GM12878 (cell line): Measurements from ENCODE around the gene SKIC8. TPM values are rescaled to one million over a fixed set of nuclear protein-coding genes. Genes with fewer than 3 reads are reported as not detected.

Experiments used
- ATAC-seq: fragments of 200-7000 bp; cut with Tn5 transposase; 3 replicates; pipeline ENCODE4 v1.9.1; 2020; ENCODE audit warnings: mild to moderate bottlenecking, moderate library complexity
- BruUV-seq: library from RNA; stranded (reverse); fragments of 400-500 nt; replicated peaks from 2 replicates; lab custom pipeline; 2021; lab: Mats Ljungman, UMichigan
- CTCF ChIA-PET: fragments of 300-600 bp; sonication (Branson Sonifier 250); formaldehyde crosslinking; extraction: SDS; loops from one replicate; lab custom pipeline; 2021; ENCODE audit warnings: inconsistent platforms; lab: Yijun Ruan, JAX
- POLR2A ChIA-PET: fragments of 350-600 bp; formaldehyde crosslinking; extraction: SDS; loops from one replicate; lab custom pipeline; 2021; ENCODE audit warnings: inconsistent platforms; lab: Charles Lee
- RAD21 ChIA-PET: fragments of 300-600 bp; sonication (Branson Sonifier 250); formaldehyde crosslinking; loops from one replicate; lab custom pipeline; 2023; ENCODE audit warnings: antibody characterized with exemption; ENCODE audit not compliant: unreplicated experiment; lab: Charles Lee
- SMC1A ChIA-PET: fragments of 300-600 bp; sonication (Branson Sonifier 250); formaldehyde crosslinking; loops from one replicate; lab custom pipeline; 2023; ENCODE audit not compliant: unreplicated experiment, uncharacterized antibody; lab: Charles Lee
- DNase-seq: peaks from one replicate; pipeline ENCODE4 v3.0.0-alpha.2; 2011; ENCODE audit warnings: low read depth, low spot score
- FAIRE-seq: peaks from 3 replicates; lab custom pipeline; 2011; peaks lifted over from hg19 to GRCh38; lab: Jason Lieb, UNC
- H2AFZ ChIP-seq: 2 replicates; pipeline ENCODE4 v1.6.0; 2011; ENCODE audit warnings: low read depth, low read length, control low read depth; ENCODE audit not compliant: control insufficient read depth
- H3K27ac ChIP-seq: 2 replicates; pipeline ENCODE4 v1.5.1; 2011; ENCODE audit warnings: control low read depth; ENCODE audit not compliant: control insufficient read depth, insufficient read depth
- H3K27me3 ChIP-seq, 2 experiments: replicated peaks in 1 of 2; 2 replicates each; pipeline versions ENCODE4 v1.6.0 to v1.6.1; 2011; ENCODE audit warnings: low read length in 1 of 2; ENCODE audit not compliant: control insufficient read depth in 2 of 2, insufficient read depth in 2 of 2
- H3K36me3 ChIP-seq, 2 experiments: 2 replicates each; pipeline ENCODE4 v1.5.1; 2011; ENCODE audit warnings: low read length in 1 of 2; ENCODE audit not compliant: control insufficient read depth in 2 of 2, insufficient read depth in 2 of 2
- H3K4me1 ChIP-seq: 2 replicates; pipeline ENCODE4 v1.6.1; 2011; ENCODE audit warnings: mild to moderate bottlenecking, low read length, moderate library complexity, mixed read lengths; ENCODE audit not compliant: control insufficient read depth, insufficient read depth
- H3K4me2 ChIP-seq: 2 replicates; pipeline ENCODE4 v1.6.0; 2011; ENCODE audit warnings: control low read depth; ENCODE audit not compliant: control insufficient read depth, insufficient read depth
- H3K4me3 ChIP-seq: fragments of 200-600 bp; sonication (generic); 2 replicates; pipeline ENCODE4 v1.5.1; 2016
- H3K79me2 ChIP-seq: 2 replicates; pipeline ENCODE4 v1.6.0; 2011; ENCODE audit warnings: low read length; ENCODE audit not compliant: control insufficient read depth, insufficient read depth
- H3K9ac ChIP-seq: 2 replicates; pipeline ENCODE4 v1.8.0; 2011; ENCODE audit warnings: low read length, control low read depth, mixed read lengths; ENCODE audit not compliant: control insufficient read depth, insufficient read depth
- H3K9me3 ChIP-seq: replicated peaks from 3 replicates; pipeline ENCODE4 v1.5.1; 2011; ENCODE audit warnings: mild to moderate bottlenecking, low read length; ENCODE audit not compliant: control insufficient read depth, insufficient read depth
- H4K20me1 ChIP-seq: 2 replicates; pipeline ENCODE4 v1.6.0; 2011; ENCODE audit not compliant: control insufficient read depth, insufficient read depth
- KAT2A ChIP-seq: conservative IDR thresholded peaks from 2 replicates; pipeline ENCODE4 v1.6.1; 2011; ENCODE audit warnings: low read depth, low read length; ENCODE audit not compliant: control insufficient read depth
- MYC ChIP-seq: IDR thresholded peaks from 2 replicates; pipeline ENCODE4 v1.6.1; 2011; ENCODE audit warnings: mild to moderate bottlenecking, low read length, moderate library complexity, inconsistent platforms; ENCODE audit not compliant: insufficient read depth, insufficient replicate concordance, insufficient read length, severe bottlenecking
- STAT3 ChIP-seq: IDR thresholded peaks from 2 replicates; pipeline ENCODE4 v1.6.1; 2011; ENCODE audit warnings: low read depth, low read length, improper control_type of control experiment
- YBX1 ChIP-seq: fragments of 450-650 bp; IDR thresholded peaks from 2 replicates; pipeline ENCODE4 v1.6.1; 2016; ENCODE audit warnings: antibody characterized with exemption
- WGBS: methylation state at CpG from one replicate; pipeline ENCODE4 v1.1.6; 2016; ENCODE audit warnings: low lambda C conversion rate; ENCODE audit not compliant: insufficient replicate concordance, insufficient coverage; ENCODE audit errors: missing lambda C conversion rate; 5-methylcytosine and 5-hydroxymethylcytosine counted together
- in situ Hi-C: fragments of 300-500 bp; cut with MboI; formaldehyde crosslinking; loops from 9 replicates; pipeline ENCODE4 v1.14.3; 2018; ENCODE audit warnings: mixed read lengths
- intact Hi-C: fragments of 100-400 bp; cut with micrococcal nuclease; formaldehyde crosslinking; loops from one replicate; pipeline ENCODE4 v1.14.2; 2022; ENCODE audit not compliant: unreplicated experiment
- polyA plus RNA-seq, 11 experiments: library from polyadenylated mRNA; depleted of rRNA in 4 of 11; unstranded in 6 of 11; stranded (reverse) in 5 of 11; fragments of >200 nt; fragmentation: Nextera tagmentation in 4 of 11; fragmentation: Illumina TruSeq in 1 of 11; extraction: Ambion mirVana in 4 of 11; extraction: Trizol in 1 of 11; gene quantifications; 1 replicate in 1 of 11; 2 replicates in 10 of 11; pipeline versions ENCODE4 v1.2.1 to v1.2.3, GENCODE V29; 2011 to 2016; ENCODE audit warnings: inconsistent platforms in 2 of 11, missing spikeins in 2 of 11, low read depth in 1 of 11
- total RNA-seq, 4 experiments: library from RNA; depleted of rRNA in 3 of 4; stranded (reverse); fragments of >200 nt in 3 of 4; fragmentation: Illumina TruSeq in 1 of 4; extraction: Trizol in 1 of 4; gene quantifications; 2 replicates each; pipeline versions ENCODE4 v1.2.1 to v1.2.3, GENCODE V29; 2013 to 2021
- TF ChIP-seq, protein P1 (sequence below): fragments of 150-350 bp; IDR thresholded peaks from 2 replicates; pipeline ENCODE4 v1.6.1; 2016; ENCODE audit warnings: low read depth, low read length
- TF ChIP-seq, protein P2 (sequence below): fragments of 450-650 bp; IDR thresholded peaks from 2 replicates; pipeline ENCODE4 v1.6.1; 2017; ENCODE audit warnings: borderline replicate concordance

SKIC8 gene
- total and polyA plus RNA-seq, 10 of the 15 experiments (the other 5 are each of a cell fraction or from before 2014, with no cell fraction given): 57.0 to 288 (median 128) TPM

DNA sequence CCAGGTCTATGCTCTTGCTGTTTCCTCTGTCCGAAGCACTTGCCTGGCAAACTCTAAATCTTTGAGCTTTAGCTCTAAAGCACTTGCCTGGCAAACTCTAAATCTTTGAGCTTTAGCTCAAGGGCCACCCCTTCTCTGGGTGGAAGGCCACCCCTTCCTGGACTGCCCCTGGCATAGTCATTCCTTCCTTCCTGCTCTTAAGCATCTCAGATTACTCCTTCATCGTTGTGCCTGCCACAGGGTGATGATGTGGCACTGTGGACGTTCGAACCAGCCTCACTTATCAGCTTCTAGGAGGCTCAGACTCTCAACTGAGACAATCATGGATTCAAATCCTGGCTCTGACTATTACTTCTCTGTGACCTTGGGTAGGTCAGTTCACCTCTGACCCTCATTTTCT lies 30.2 kb upstream of the SKIC8 start:
- Histone ChIP-seq H2AFZ (no peak overlapping the region), H3K4me3 (no peak overlapping the region), H3K27me3 (no peaks in the 10 kb centered on the region), H3K27ac (no peak overlapping the region), H3K36me3 (no peaks in the 10 kb centered on the region), H4K20me1 (no peaks in the 10 kb centered on the region), H3K9ac (no peak overlapping the region), H3K79me2 (no peaks in the 10 kb centered on the region), H3K4me2 (no peak overlapping the region), H3K4me1 (no peaks in the 10 kb centered on the region), H3K9me3 (no peaks in the 10 kb centered on the region)
- in situ Hi-C loops (no loop called here), intact Hi-C loops (no loop called here)
- SMC1A ChIA-PET: interaction anchor here (1.6 kb wide), 1 partner anchor 20 kb away, joined by 5 read pairs; no protein-coding TSS in a partner anchor
- BruUV-seq: no TSS peak
- no peak for FAIRE-seq
- ATAC-seq: peak; percentile 71
- 0% methylated on average over 4 of the region's 4 CpGs for WGBS
- CTCF ChIA-PET: interaction anchor here (1.1 kb wide), 1 partner anchor 22 kb away, joined by 3 read pairs; no protein-coding TSS in a partner anchor
- DNase-seq: no peak
- RAD21 ChIA-PET: no interaction called here
- TF ChIP-seq STAT3 (no peak), YBX1 (no peak), MYC (no peak), KAT2A (no peak)
- TF ChIP-seq, protein P1, sequence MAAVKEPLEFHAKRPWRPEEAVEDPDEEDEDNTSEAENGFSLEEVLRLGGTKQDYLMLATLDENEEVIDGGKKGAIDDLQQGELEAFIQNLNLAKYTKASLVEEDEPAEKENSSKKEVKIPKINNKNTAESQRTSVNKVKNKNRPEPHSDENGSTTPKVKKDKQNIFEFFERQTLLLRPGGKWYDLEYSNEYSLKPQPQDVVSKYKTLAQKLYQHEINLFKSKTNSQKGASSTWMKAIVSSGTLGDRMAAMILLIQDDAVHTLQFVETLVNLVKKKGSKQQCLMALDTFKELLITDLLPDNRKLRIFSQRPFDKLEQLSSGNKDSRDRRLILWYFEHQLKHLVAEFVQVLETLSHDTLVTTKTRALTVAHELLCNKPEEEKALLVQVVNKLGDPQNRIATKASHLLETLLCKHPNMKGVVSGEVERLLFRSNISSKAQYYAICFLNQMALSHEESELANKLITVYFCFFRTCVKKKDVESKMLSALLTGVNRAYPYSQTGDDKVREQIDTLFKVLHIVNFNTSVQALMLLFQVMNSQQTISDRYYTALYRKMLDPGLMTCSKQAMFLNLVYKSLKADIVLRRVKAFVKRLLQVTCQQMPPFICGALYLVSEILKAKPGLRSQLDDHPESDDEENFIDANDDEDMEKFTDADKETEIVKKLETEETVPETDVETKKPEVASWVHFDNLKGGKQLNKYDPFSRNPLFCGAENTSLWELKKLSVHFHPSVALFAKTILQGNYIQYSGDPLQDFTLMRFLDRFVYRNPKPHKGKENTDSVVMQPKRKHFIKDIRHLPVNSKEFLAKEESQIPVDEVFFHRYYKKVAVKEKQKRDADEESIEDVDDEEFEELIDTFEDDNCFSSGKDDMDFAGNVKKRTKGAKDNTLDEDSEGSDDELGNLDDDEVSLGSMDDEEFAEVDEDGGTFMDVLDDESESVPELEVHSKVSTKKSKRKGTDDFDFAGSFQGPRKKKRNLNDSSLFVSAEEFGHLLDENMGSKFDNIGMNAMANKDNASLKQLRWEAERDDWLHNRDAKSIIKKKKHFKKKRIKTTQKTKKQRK: no peak
- TF ChIP-seq, protein P2, sequence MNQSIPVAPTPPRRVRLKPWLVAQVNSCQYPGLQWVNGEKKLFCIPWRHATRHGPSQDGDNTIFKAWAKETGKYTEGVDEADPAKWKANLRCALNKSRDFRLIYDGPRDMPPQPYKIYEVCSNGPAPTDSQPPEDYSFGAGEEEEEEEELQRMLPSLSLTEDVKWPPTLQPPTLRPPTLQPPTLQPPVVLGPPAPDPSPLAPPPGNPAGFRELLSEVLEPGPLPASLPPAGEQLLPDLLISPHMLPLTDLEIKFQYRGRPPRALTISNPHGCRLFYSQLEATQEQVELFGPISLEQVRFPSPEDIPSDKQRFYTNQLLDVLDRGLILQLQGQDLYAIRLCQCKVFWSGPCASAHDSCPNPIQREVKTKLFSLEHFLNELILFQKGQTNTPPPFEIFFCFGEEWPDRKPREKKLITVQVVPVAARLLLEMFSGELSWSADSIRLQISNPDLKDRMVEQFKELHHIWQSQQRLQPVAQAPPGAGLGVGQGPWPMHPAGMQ: no peak
- POLR2A ChIA-PET: no interaction called here
